Caco-2 (cell line): ENCODE measurements around the gene HNF4A. TPM values are rescaled to one million over a fixed set of nuclear protein-coding genes. Genes with fewer than 3 reads are reported as not detected.

ENCODE experiments used
- BruUV-seq: library from RNA; stranded (reverse); fragments of 400-500 nt; replicated peaks from 2 replicates; lab custom pipeline; 2021; lab: Mats Ljungman, UMichigan
- CTCF ChIA-PET: fragments of 300-600 bp; sonication (Branson Sonifier 250); formaldehyde crosslinking; loops from one replicate; lab custom pipeline; 2022; ENCODE audit warnings: antibody characterized with exemption; lab: Charles Lee
- POLR2A ChIA-PET: fragments of 300-600 bp; sonication (Branson Sonifier 250); formaldehyde crosslinking; loops from one replicate; lab custom pipeline; 2022; ENCODE audit warnings: antibody characterized with exemption; lab: Charles Lee
- DNase-seq, 2 experiments: peaks; one replicate each; pipeline versions ENCODE4 v3.0.0 to v3.0.0-alpha.2; 2020 to 2022
- H3K27me3 ChIP-seq: replicated peaks from 2 replicates; pipeline ENCODE4 v1.6.0; 2011; ENCODE audit warnings: low read length; ENCODE audit not compliant: control insufficient read depth, insufficient read depth
- H3K36me3 ChIP-seq: 2 replicates; pipeline ENCODE4 v1.5.1; 2011; ENCODE audit warnings: low read length; ENCODE audit not compliant: control insufficient read depth, insufficient read depth
- H3K4me1 ChIP-seq: fragments of 250-450 bp; sonication (Bioruptor Pico); 2 replicates; pipeline ENCODE4 v1.5.1; 2020; ENCODE audit warnings: mild to moderate bottlenecking
- H3K4me3 ChIP-seq: 2 replicates; pipeline ENCODE4 v1.5.1; 2011; ENCODE audit warnings: low read depth, mild to moderate bottlenecking, control low read depth, low read length
- H3K9me3 ChIP-seq: fragments of 250-450 bp; sonication (Bioruptor Pico); 2 replicates; pipeline ENCODE4 v1.5.1; 2020; ENCODE audit warnings: mild to moderate bottlenecking, moderate library complexity
- H3K27ac Mint-ChIP-seq: one replicate; pipeline ENCODE4 v1.8.0; 2022; ENCODE audit warnings: mixed read lengths; ENCODE audit not compliant: unreplicated experiment
- H3K27me3 Mint-ChIP-seq: one replicate; pipeline ENCODE4 v1.8.0; 2022; ENCODE audit warnings: mixed read lengths; ENCODE audit not compliant: insufficient read depth, unreplicated experiment
- H3K36me3 Mint-ChIP-seq: one replicate; pipeline ENCODE4 v1.8.0; 2022; ENCODE audit warnings: mild to moderate bottlenecking, mixed read lengths; ENCODE audit not compliant: insufficient read depth, unreplicated experiment
- H3K4me1 Mint-ChIP-seq: one replicate; pipeline ENCODE4 v1.8.0; 2022; ENCODE audit warnings: low read depth, mixed read lengths; ENCODE audit not compliant: unreplicated experiment
- H3K4me3 Mint-ChIP-seq: one replicate; pipeline ENCODE4 v1.8.0; 2022; ENCODE audit warnings: mild to moderate bottlenecking, moderate library complexity, mixed read lengths; ENCODE audit not compliant: unreplicated experiment
- H3K9me3 Mint-ChIP-seq: one replicate; pipeline ENCODE4 v1.8.0; 2022; ENCODE audit warnings: mixed read lengths; ENCODE audit not compliant: unreplicated experiment
- intact Hi-C: fragments of 100-400 bp; cut with micrococcal nuclease; formaldehyde crosslinking; loops from one replicate; pipeline ENCODE4 v1.10.0; 2022; ENCODE audit not compliant: unreplicated experiment
- total RNA-seq: library from RNA; stranded (reverse); gene quantifications from 2 replicates; pipeline ENCODE4 v1.2.3, GENCODE V29; 2022
- TF ChIP-seq, protein P1 (sequence below), 2 experiments: fragments of 200-600 bp in 1 of 2; IDR thresholded peaks; 1 replicate in 1 of 2; 2 replicates in 1 of 2; pipeline versions ENCODE4 v1.5.1 to v1.8.0; 2011 to 2022; ENCODE audit warnings: antibody characterized with exemption in 1 of 2, control low read depth in 1 of 2, inconsistent platforms in 1 of 2, low read depth in 1 of 2, low read length in 1 of 2, mild to moderate bottlenecking in 1 of 2, moderate library complexity in 1 of 2; ENCODE audit not compliant: insufficient read depth in 1 of 2, severe bottlenecking in 1 of 2, unreplicated experiment in 1 of 2

The HNF4A gene
- total RNA-seq, 1 experiment from 2014 or later: 292 TPM

DNA sequence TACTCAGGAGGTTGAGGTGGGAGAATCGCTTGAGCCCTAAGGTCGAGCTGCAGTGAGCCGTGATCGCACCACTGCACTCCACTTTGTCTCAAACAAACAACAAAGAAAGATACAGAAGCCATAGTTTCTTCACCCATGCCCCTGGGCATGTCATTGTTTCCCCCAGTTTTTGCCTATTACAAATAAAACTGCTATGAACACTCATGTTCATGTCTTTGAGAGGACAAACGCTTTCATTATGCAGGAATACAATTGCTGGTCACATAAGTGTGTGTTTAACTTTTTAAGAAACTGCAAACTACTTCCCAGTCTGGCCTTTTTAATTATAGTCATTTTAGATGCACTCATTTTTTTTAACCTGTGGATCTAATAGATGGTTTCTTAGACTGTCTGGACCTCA, 108.0 kb downstream of the HNF4A start:
- H3K27ac Mint-ChIP-seq: no peak overlapping the region
- Histone ChIP-seq H3K4me1 (no peaks in the 10 kb centered on the region), H3K9me3 (no peaks in the 10 kb centered on the region), H3K36me3 (no peaks in the 10 kb centered on the region), H3K27me3 (no peaks in the 10 kb centered on the region), H3K4me3 (no peak overlapping the region)
- no peaks in the 10 kb centered on the region for H3K4me1 Mint-ChIP-seq
- no peak for DNase-seq
- no peak overlapping the region for H3K4me3 Mint-ChIP-seq
- CTCF ChIA-PET: interaction anchor here (0.7 kb wide), 1 partner anchor 56 kb away, joined by 4 read pairs; no protein-coding TSS in a partner anchor
- POLR2A ChIA-PET: no interaction called here
- no peaks in the 10 kb centered on the region for H3K36me3 Mint-ChIP-seq
- TF ChIP-seq, protein P1, sequence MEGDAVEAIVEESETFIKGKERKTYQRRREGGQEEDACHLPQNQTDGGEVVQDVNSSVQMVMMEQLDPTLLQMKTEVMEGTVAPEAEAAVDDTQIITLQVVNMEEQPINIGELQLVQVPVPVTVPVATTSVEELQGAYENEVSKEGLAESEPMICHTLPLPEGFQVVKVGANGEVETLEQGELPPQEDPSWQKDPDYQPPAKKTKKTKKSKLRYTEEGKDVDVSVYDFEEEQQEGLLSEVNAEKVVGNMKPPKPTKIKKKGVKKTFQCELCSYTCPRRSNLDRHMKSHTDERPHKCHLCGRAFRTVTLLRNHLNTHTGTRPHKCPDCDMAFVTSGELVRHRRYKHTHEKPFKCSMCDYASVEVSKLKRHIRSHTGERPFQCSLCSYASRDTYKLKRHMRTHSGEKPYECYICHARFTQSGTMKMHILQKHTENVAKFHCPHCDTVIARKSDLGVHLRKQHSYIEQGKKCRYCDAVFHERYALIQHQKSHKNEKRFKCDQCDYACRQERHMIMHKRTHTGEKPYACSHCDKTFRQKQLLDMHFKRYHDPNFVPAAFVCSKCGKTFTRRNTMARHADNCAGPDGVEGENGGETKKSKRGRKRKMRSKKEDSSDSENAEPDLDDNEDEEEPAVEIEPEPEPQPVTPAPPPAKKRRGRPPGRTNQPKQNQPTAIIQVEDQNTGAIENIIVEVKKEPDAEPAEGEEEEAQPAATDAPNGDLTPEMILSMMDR (IDR thresholded peaks at IDR 0.05; ENCODE audit: insufficient read depth in 1 of 2, low read depth in 1 of 2, low read length in 1 of 2, severe bottlenecking in 1 of 2, unreplicated experiment in 1 of 2): no peak
- no peaks in the 10 kb centered on the region for H3K9me3 Mint-ChIP-seq
- no TSS peak for BruUV-seq
- H3K27me3 Mint-ChIP-seq: no peaks in the 10 kb centered on the region
- intact Hi-C loops: no loop called here

DNA sequence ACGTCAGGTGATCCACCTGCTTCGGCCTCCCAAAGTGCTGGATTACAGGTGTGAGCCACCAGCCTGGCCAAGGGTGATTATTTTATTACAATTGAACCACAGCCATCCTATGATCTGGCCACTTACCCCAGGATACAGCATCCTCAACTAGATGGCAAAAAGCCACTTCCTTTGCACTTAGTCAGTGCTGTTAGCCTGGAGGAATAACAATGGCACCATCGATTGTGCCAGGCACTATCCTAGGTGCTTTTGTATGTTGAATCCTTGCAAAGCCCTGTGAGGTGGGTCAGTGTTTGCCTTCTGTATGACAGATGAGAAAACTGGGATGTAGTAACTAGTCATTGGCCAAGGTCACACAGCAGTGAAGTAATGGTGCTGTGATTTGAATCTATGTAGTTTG, 109.0 kb downstream of the HNF4A start:
- ChIA-PET POLR2A (no interaction called here), CTCF (no interaction called here)
- Histone ChIP-seq H3K4me3 (no peak overlapping the region), H3K9me3 (no peaks in the 10 kb centered on the region), H3K4me1 (no peaks in the 10 kb centered on the region), H3K36me3 (no peaks in the 10 kb centered on the region), H3K27me3 (no peaks in the 10 kb centered on the region)
- TF ChIP-seq, protein P1 (IDR thresholded peaks at IDR 0.05; ENCODE audit: insufficient read depth in 1 of 2, low read depth in 1 of 2, low read length in 1 of 2, severe bottlenecking in 1 of 2, unreplicated experiment in 1 of 2): no peak
- no peaks in the 10 kb centered on the region for H3K9me3 Mint-ChIP-seq
- DNase-seq: no peak
- no peaks in the 10 kb centered on the region for H3K36me3 Mint-ChIP-seq
- H3K4me3 Mint-ChIP-seq: no peak overlapping the region
- intact Hi-C loops: no loop called here
- no peak overlapping the region for H3K27ac Mint-ChIP-seq
- BruUV-seq: no TSS peak
- H3K4me1 Mint-ChIP-seq: no peaks in the 10 kb centered on the region
- no peaks in the 10 kb centered on the region for H3K27me3 Mint-ChIP-seq

DNA sequence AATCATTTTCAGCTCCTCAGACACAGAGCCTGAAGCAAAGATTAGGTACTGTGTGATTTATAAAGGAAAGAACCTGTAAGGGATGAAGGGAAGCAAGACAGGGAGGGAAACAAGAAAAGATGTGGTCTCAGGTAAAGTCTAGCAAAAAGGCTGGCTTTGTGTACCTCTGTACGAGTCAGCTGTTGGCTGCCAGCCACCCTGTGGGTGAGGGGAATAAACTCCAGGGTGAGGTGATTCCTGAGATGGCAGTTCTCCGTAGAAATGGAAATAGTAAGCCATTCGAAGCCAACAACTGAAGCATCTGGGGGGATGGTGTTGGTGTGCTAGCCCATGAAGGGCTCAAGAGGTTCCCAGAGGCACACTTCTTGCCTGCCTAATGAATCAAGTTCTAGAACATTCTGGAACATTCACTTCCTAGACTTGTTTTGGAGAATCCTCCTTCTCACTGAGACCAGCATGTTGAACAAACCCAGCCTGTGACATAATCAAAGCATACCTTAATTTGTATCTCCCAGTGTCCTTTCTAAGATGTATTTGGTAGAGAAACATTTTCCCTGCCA, 109.6 kb downstream of the HNF4A start:
- Histone ChIP-seq H3K4me1 (no peaks in the 10 kb centered on the region), H3K9me3 (no peaks in the 10 kb centered on the region), H3K4me3 (no peak overlapping the region), H3K27me3 (no peaks in the 10 kb centered on the region), H3K36me3 (no peaks in the 10 kb centered on the region)
- Mint-ChIP-seq H3K27me3 (no peaks in the 10 kb centered on the region), H3K4me1 (no peaks in the 10 kb centered on the region), H3K4me3 (no peak overlapping the region), H3K27ac (no peak overlapping the region), H3K9me3 (no peaks in the 10 kb centered on the region), H3K36me3 (no peaks in the 10 kb centered on the region)
- intact Hi-C loops: no loop called here
- no TSS peak for BruUV-seq
- no peak for DNase-seq
- ChIA-PET POLR2A (no interaction called here), CTCF (interaction anchor here (0.8 kb wide), 1 partner anchor 152 kb away, joined by 3 read pairs; no protein-coding TSS in a partner anchor)
- TF ChIP-seq, protein P1 (IDR thresholded peaks at IDR 0.05; ENCODE audit: insufficient read depth in 1 of 2, low read depth in 1 of 2, low read length in 1 of 2, severe bottlenecking in 1 of 2, unreplicated experiment in 1 of 2): no peak
